Measurements from ENCODE around the gene TDRD7. TPM values are rescaled to one million over a fixed set of nuclear protein-coding genes. Genes with fewer than 3 reads are reported as not detected.

The TDRD7 gene
- total and polyA plus RNA-seq, 2 of the 8 experiments (the other 6 are each of a cell fraction or from before 2014, with no cell fraction given): 1.2 to 2.3 TPM

DNA sequence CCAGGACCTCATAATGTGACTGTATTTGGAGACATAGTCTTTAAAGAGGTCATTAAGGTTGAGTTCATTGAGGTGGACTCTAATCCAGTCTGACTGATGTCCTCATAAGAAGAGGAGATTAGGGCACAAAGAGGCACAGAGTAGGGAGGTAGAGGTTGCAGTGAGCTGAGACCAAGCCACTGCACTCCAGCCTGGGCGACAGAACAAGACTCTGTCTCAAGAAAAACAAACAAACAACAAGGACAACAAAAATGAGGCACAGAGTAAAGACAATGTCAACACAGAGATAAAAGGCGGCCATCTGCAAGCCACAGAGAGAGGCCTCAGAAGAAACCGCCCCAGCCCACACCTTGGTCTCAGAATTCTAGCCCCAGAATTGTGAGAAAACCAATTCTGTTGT lies 17.0 kb upstream of the TDRD7 start:
- Histone ChIP-seq H2BK15ac (ENCODE audit: low read length) (no peak overlapping the region), H2AFZ (ENCODE audit: low read length) (no peak overlapping the region), H3K9ac (replicated peaks in 1 of 4; ENCODE audit: extremely low read depth in 1 of 4, low read depth in 3 of 4, low read length in 3 of 4) (no peak overlapping the region), H3K27ac (ENCODE audit: low read depth, low read length) (no peak overlapping the region), H3K4me3 (ENCODE audit: extremely low read depth in 1 of 4, insufficient read depth in 2 of 4, low read depth in 3 of 4, low read length in 4 of 4) (no peak overlapping the region), H3K18ac (ENCODE audit: extremely low read depth, low read length) (no peak overlapping the region), H3K4me2 (ENCODE audit: insufficient read depth in 1 of 2, low read depth in 2 of 2, low read length in 2 of 2) (no peak overlapping the region), H3K36me3 (ENCODE audit: control insufficient read depth in 2 of 4, insufficient read depth in 4 of 4, low read length in 3 of 4) (no peaks in the 10 kb centered on the region), H2BK12ac (ENCODE audit: low read depth, low read length) (no peak overlapping the region), H2BK120ac (replicated peaks; ENCODE audit: low read depth, low read length) (no peak overlapping the region), H2BK20ac (ENCODE audit: low read length) (no peak overlapping the region), H4K91ac (replicated peaks; ENCODE audit: insufficient read length, low read length) (no peak overlapping the region), H3K27me3 (replicated peaks in 1 of 4; ENCODE audit: control insufficient read depth in 3 of 4, extremely low read depth in 1 of 4, insufficient read depth in 3 of 4, low read length in 3 of 4) (no peaks in the 10 kb centered on the region; a peak in 1 of 7 replicates), H4K8ac (ENCODE audit: extremely low read depth, insufficient read depth, low read length) (no peak overlapping the region), H3K79me2 (ENCODE audit: control insufficient read depth in 1 of 2, insufficient read depth in 2 of 2, low read length in 2 of 2) (no peaks in the 10 kb centered on the region), H4K20me1 (replicated peaks in 1 of 2; ENCODE audit: control insufficient read depth in 1 of 2, insufficient read depth in 2 of 2, low read length in 2 of 2) (no peaks in the 10 kb centered on the region), H3K79me1 (ENCODE audit: low read depth, low read length) (no peaks in the 10 kb centered on the region), H3K4ac (replicated peaks; ENCODE audit: insufficient read length, low read depth, low read length) (no peak overlapping the region), H3K4me1 (replicated peaks in 1 of 4; ENCODE audit: control insufficient read depth in 3 of 4, insufficient read depth in 4 of 4, low read length in 3 of 4) (peaks cover 0 to 5% (median 0%) of the 10 kb centered on the region in 4 experiments; a peak in 1 of 7 replicates), H4K5ac (ENCODE audit: insufficient read length, low read depth, low read length) (no peak overlapping the region), H2AK5ac (ENCODE audit: low read depth, low read length) (no peak overlapping the region), H2BK5ac (ENCODE audit: low read depth, low read length) (no peak overlapping the region), H3K23me2 (ENCODE audit: low read depth, low read length) (no peaks in the 10 kb centered on the region), H3K14ac (ENCODE audit: insufficient read length) (no peak overlapping the region), H3K23ac (ENCODE audit: insufficient read length) (no peak overlapping the region), H3K56ac (replicated peaks; ENCODE audit: insufficient read length, low read depth, low read length) (no peak overlapping the region), H3K9me3 (ENCODE audit: insufficient read depth in 2 of 2, low read depth in 1 of 2, low read length in 1 of 2) (peaks cover 0 to 2% of the 10 kb centered on the region in 2 experiments; a peak in 1 of 4 replicates)
- TF ChIP-seq RNF2 (IDR thresholded peaks at IDR 0.05; ENCODE audit: borderline replicate concordance, low read depth, low read length, missing control alignments, poor library complexity, severe bottlenecking) (no peak), NRF1 (IDR thresholded peaks at IDR 0.05; ENCODE audit: low read depth, low read length) (no peak), EZH2 (IDR thresholded peaks at IDR 0.05; ENCODE audit: low read depth, low read length, severe bottlenecking) (no peak), TCF12 (IDR thresholded peaks at IDR 0.05; ENCODE audit: low read depth, low read length) (no peak), BRCA1 (IDR thresholded peaks at IDR 0.05; ENCODE audit: low read depth, low read length) (no peak), MAFK (IDR thresholded peaks at IDR 0.05; ENCODE audit: low read depth, low read length) (no peak), SP4 (IDR thresholded peaks at IDR 0.05; ENCODE audit: low read length) (no peak), SUZ12 (IDR thresholded peaks at IDR 0.05; ENCODE audit: low read length) (no peak), POLR2AphosphoS5 (IDR thresholded peaks at IDR 0.05; ENCODE audit: low read depth, low read length) (no peak), HDAC2 (IDR thresholded peaks at IDR 0.05; ENCODE audit: borderline replicate concordance in 1 of 2, low read depth in 2 of 2, low read length in 2 of 2) (no peak), CTBP2 (IDR thresholded peaks at IDR 0.05; ENCODE audit: borderline replicate concordance, insufficient read depth, insufficient read length, low read length) (no peak)
- TF ChIP-seq, protein P1, sequence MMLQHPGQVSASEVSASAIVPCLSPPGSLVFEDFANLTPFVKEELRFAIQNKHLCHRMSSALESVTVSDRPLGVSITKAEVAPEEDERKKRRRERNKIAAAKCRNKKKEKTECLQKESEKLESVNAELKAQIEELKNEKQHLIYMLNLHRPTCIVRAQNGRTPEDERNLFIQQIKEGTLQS (IDR thresholded peaks at IDR 0.05; ENCODE audit: insufficient read depth, low read depth, low read length): no peak
- TF ChIP-seq, protein P2, sequence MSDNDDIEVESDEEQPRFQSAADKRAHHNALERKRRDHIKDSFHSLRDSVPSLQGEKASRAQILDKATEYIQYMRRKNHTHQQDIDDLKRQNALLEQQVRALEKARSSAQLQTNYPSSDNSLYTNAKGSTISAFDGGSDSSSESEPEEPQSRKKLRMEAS (IDR thresholded peaks at IDR 0.05): no peak
- FAIRE-seq (no peak), DNase-seq (ENCODE audit: low read depth in 1 of 2, low spot score in 2 of 2) (no peak)
- POLR2A ChIA-PET (ENCODE audit: partially characterized antibody): interaction anchor here (1.3 kb wide), 1 partner anchor 8 kb away, joined by 4 read pairs; no protein-coding TSS in a partner anchor
- WGBS, 2 experiments (ENCODE audit: extremely low coverage in 1 of 2, insufficient coverage in 1 of 2, insufficient read length in 1 of 2, insufficient replicate concordance in 2 of 2, low coverage in 1 of 2, low lambda C conversion rate in 2 of 2, missing lambda C conversion rate in 1 of 2): 77% methylated on average over 3 of the region's 3 CpGs; no CpG with 5 or more reads in 1 of the 2 experiments
- CTCF ChIA-PET (ENCODE audit: partially characterized antibody): interaction anchor here (10.9 kb wide), 1 partner anchor 11 kb away, joined by 140 read pairs; no protein-coding TSS in a partner anchor

Measured in H1 (cell line).